GM23338 (cell line): ENCODE data around the gene AGAP1. TPM values are rescaled to one million over a fixed set of nuclear protein-coding genes. Genes with fewer than 3 reads are reported as not detected.

Experiments used
- ATAC-seq: fragments of 200-7000 bp; cut with Tn5 transposase; 3 replicates; pipeline ENCODE4 v1.9.1; 2020
- DNase-seq: peaks from one replicate; pipeline ENCODE4 v3.0.0-alpha.2; 2015; ENCODE audit warnings: low spot score
- H2AFZ ChIP-seq: fragments of 200-600 bp; sonication (generic); 2 replicates; pipeline ENCODE4 v1.8.0; 2016; ENCODE audit warnings: antibody characterized with exemption, mild to moderate bottlenecking, moderate library complexity
- H3F3A ChIP-seq: fragments of 200-600 bp; sonication (generic); replicated peaks from 2 replicates; pipeline ENCODE4 v1.8.0; 2017; ENCODE audit warnings: antibody characterized with exemption, mixed run types, low read depth
- H3K27ac ChIP-seq: fragments of 200-600 bp; sonication (generic); 2 replicates; pipeline ENCODE4 v1.6.1; 2016; ENCODE audit warnings: low read depth
- H3K27me3 ChIP-seq: fragments of 200-600 bp; sonication (generic); 2 replicates; pipeline ENCODE4 v1.8.0; 2016; ENCODE audit warnings: mild to moderate bottlenecking, mixed run types, moderate library complexity; ENCODE audit not compliant: insufficient read depth
- H3K36me3 ChIP-seq: fragments of 200-600 bp; sonication (generic); 2 replicates; pipeline ENCODE4 v1.8.0; 2016; ENCODE audit warnings: mild to moderate bottlenecking; ENCODE audit not compliant: insufficient read depth
- H3K4me1 ChIP-seq: fragments of 200-600 bp; sonication (generic); 2 replicates; pipeline ENCODE4 v1.8.0; 2016; ENCODE audit warnings: mild to moderate bottlenecking, moderate library complexity; ENCODE audit not compliant: insufficient read depth
- H3K4me2 ChIP-seq: fragments of 200-600 bp; sonication (generic); 2 replicates; pipeline ENCODE4 v1.7.1; 2017; ENCODE audit warnings: mixed run types
- H3K4me3 ChIP-seq: fragments of 200-600 bp; sonication (generic); 2 replicates; pipeline ENCODE4 v1.6.1; 2016; ENCODE audit warnings: mixed run types
- H3K79me2 ChIP-seq: fragments of 200-600 bp; sonication (generic); replicated peaks from 2 replicates; pipeline ENCODE4 v1.8.0; 2017; ENCODE audit warnings: mild to moderate bottlenecking; ENCODE audit not compliant: insufficient read depth
- H3K9me2 ChIP-seq: fragments of 200-600 bp; sonication (generic); 2 replicates; pipeline ENCODE4 v1.8.0; 2017; ENCODE audit not compliant: insufficient read depth
- H4K20me1 ChIP-seq: fragments of 200-600 bp; sonication (generic); replicated peaks from 2 replicates; pipeline ENCODE4 v1.8.0; 2017; ENCODE audit warnings: mild to moderate bottlenecking; ENCODE audit not compliant: insufficient read depth
- H3K27ac Mint-ChIP-seq: 2 replicates; pipeline ENCODE4 v1.8.0; 2020; ENCODE audit warnings: inconsistent platforms, mild to moderate bottlenecking, moderate library complexity, mixed read lengths
- H3K27me3 Mint-ChIP-seq: 3 replicates; pipeline ENCODE4 v1.8.0; 2022; ENCODE audit warnings: low read depth, mild to moderate bottlenecking, moderate library complexity, mixed read lengths, inconsistent platforms; ENCODE audit not compliant: insufficient read depth, poor library complexity
- H3K36me3 Mint-ChIP-seq: 3 replicates; pipeline ENCODE4 v1.8.0; 2021; ENCODE audit warnings: low read depth, mild to moderate bottlenecking, inconsistent platforms, moderate library complexity, mixed read lengths
- H3K4me1 Mint-ChIP-seq: 3 replicates; pipeline ENCODE4 v1.8.0; 2020; ENCODE audit warnings: mild to moderate bottlenecking, inconsistent platforms, mixed read lengths
- H3K4me3 Mint-ChIP-seq: 3 replicates; pipeline ENCODE4 v1.8.0; 2021; ENCODE audit warnings: moderate library complexity, mild to moderate bottlenecking, inconsistent platforms, mixed read lengths
- H3K9me3 Mint-ChIP-seq: 3 replicates; pipeline ENCODE4 v1.8.0; 2020; ENCODE audit warnings: moderate library complexity, mild to moderate bottlenecking, inconsistent platforms, mixed read lengths
- CREB1 ChIP-seq: fragments of 250-450 bp; sonication (Bioruptor Pico); IDR thresholded peaks from 2 replicates; pipeline ENCODE4 v1.5.0; 2020; ENCODE audit warnings: low read depth, mild to moderate bottlenecking, moderate library complexity
- CTCF ChIP-seq, 2 experiments: fragments of 200-600 bp in 1 of 2; sonication (generic) in 1 of 2; conservative IDR thresholded peaks; 2 replicates each; pipeline versions ENCODE4 v1.5.1 to v1.6.1; 2016 to 2017; ENCODE audit warnings: antibody characterized with exemption in 2 of 2, low read depth in 2 of 2, mild to moderate bottlenecking in 2 of 2, moderate library complexity in 1 of 2
- ETS1 ChIP-seq: IDR thresholded peaks from 2 replicates; pipeline ENCODE4 v1.6.1; 2016; ENCODE audit warnings: antibody characterized with exemption
- EZH2phosphoT487 ChIP-seq: fragments of 200-600 bp; sonication (generic); IDR thresholded peaks from one replicate; pipeline ENCODE4 v1.8.1; 2018; ENCODE audit warnings: antibody characterized with exemption; ENCODE audit not compliant: unreplicated experiment
- JUNB ChIP-seq: IDR thresholded peaks from one replicate; pipeline ENCODE4 v1.6.1; 2016; ENCODE audit warnings: antibody characterized with exemption; ENCODE audit not compliant: unreplicated experiment
- NANOG ChIP-seq: IDR thresholded peaks from 2 replicates; pipeline ENCODE4 v1.6.1; 2016; ENCODE audit warnings: antibody characterized with exemption, borderline replicate concordance
- POLR2AphosphoS5 ChIP-seq: IDR thresholded peaks from 2 replicates; pipeline ENCODE4 v1.6.1; 2016; ENCODE audit warnings: antibody characterized with exemption, low read depth
- REST ChIP-seq: IDR thresholded peaks from one replicate; pipeline ENCODE4 v1.6.1; 2018; ENCODE audit warnings: antibody characterized with exemption; ENCODE audit not compliant: unreplicated experiment
- STAT1 ChIP-seq: IDR thresholded peaks from one replicate; pipeline ENCODE4 v1.6.1; 2016; ENCODE audit warnings: antibody characterized with exemption; ENCODE audit not compliant: unreplicated experiment
- ZNF114 ChIP-seq: fragments of 250-450 bp; sonication (Bioruptor Pico); IDR thresholded peaks from 2 replicates; pipeline ENCODE4 v1.5.0; 2020; ENCODE audit warnings: mild to moderate bottlenecking, moderate library complexity
- ZNF331 ChIP-seq: fragments of 250-450 bp; sonication (Bioruptor Pico); IDR thresholded peaks from 2 replicates; pipeline ENCODE4 v1.5.0; 2020; ENCODE audit warnings: low read depth, mild to moderate bottlenecking, moderate library complexity
- ZNF462 ChIP-seq: fragments of 250-450 bp; sonication (Bioruptor Pico); IDR thresholded peaks from 2 replicates; pipeline ENCODE4 v1.5.0; 2020; ENCODE audit warnings: mild to moderate bottlenecking, moderate library complexity
- polyA plus RNA-seq: library from polyadenylated mRNA; unstranded; fragments of >200 nt; fragmentation: Nextera tagmentation; extraction: Ambion mirVana; gene quantifications from 2 replicates; pipeline ENCODE4 v1.2.1, GENCODE V29; 2016
- total RNA-seq: library from RNA; depleted of rRNA; stranded (reverse); fragments of >200 nt; shearing (Covaris generic); gene quantifications from 2 replicates; pipeline ENCODE4 v1.2.3, GENCODE V29; 2014

AGAP1 gene
- total and polyA plus RNA-seq, 2 experiments from 2014 or later = 13.3 to 27.9 TPM

- TF ChIP-seq ZNF462 (CRISPR knock-in tag) (no peak), CREB1 (CRISPR knock-in tag) (no peak), STAT1 (no peak), JUNB (no peak), POLR2AphosphoS5 (no peak)
These were observed 203.2 kb downstream of the AGAP1 start (continued) for GRCh38 chr2:235697041-235697440.

GRCh38 chr2:235698028-235698427 lies 204.2 kb downstream of the AGAP1 start:
- peaks cover 48% of the 10 kb centered on the region for H3K4me1 Mint-ChIP-seq
- ATAC-seq = no peak
- no peak for TF ChIP-seq JUNB
- TF ChIP-seq ZNF331 (CRISPR knock-in tag) = no peak
- TF ChIP-seq ETS1 = no peak
- no peak for TF ChIP-seq EZH2phosphoT487
- no peak for TF ChIP-seq REST
- TF ChIP-seq CREB1 (CRISPR knock-in tag) = no peak
- TF ChIP-seq POLR2AphosphoS5 = no peak
- TF ChIP-seq STAT1 = no peak
- no peak for TF ChIP-seq CTCF (conservative IDR thresholded peaks at IDR 0.05; ENCODE audit: low read depth in 2 of 2)
- TF ChIP-seq NANOG = no peak
- no peak for TF ChIP-seq ZNF114 (CRISPR knock-in tag)

More at GRCh38 chr2:235698028-235698427, 204.2 kb downstream of the AGAP1 start:
- Histone ChIP-seq H3K4me3 (no peak overlapping the region), H3K4me2 (no peak overlapping the region), H3K36me3 (no peaks in the 10 kb centered on the region), H3F3A (no peaks in the 10 kb centered on the region), H3K4me1 (peaks cover 34% of the 10 kb centered on the region), H3K27me3 (no peaks in the 10 kb centered on the region), H3K79me2 (peaks cover 96% of the 10 kb centered on the region), H3K27ac (no peak overlapping the region), H4K20me1 (peaks cover 21% of the 10 kb centered on the region), H2AFZ (no peak overlapping the region), H3K9me2 (0 out of 2 replicates have a peak, but pooled peaks cover 3% of the 10 kb centered on the region)
- H3K9me3 Mint-ChIP-seq = peaks cover 23% of the 10 kb centered on the region
- peaks cover 19% of the 10 kb centered on the region for H3K36me3 Mint-ChIP-seq
- no peak for DNase-seq
- no peak overlapping the region for H3K27ac Mint-ChIP-seq
- H3K4me3 Mint-ChIP-seq = no peak overlapping the region
- H3K27me3 Mint-ChIP-seq = peaks cover 16% of the 10 kb centered on the region
